SIG-M5 (cell line): ENCODE measurements around the gene C6orf52.
"Not testable (repeated sequence)": the region's sequence is repeated elsewhere in the genome, so short reads cannot be mapped to it uniquely, and the experiment has no call there.

Experiments
- DNase-seq: peaks from one replicate; lab custom pipeline; 2025; lab: John Stamatoyannopoulos, UW

C6orf52 gene

DNA sequence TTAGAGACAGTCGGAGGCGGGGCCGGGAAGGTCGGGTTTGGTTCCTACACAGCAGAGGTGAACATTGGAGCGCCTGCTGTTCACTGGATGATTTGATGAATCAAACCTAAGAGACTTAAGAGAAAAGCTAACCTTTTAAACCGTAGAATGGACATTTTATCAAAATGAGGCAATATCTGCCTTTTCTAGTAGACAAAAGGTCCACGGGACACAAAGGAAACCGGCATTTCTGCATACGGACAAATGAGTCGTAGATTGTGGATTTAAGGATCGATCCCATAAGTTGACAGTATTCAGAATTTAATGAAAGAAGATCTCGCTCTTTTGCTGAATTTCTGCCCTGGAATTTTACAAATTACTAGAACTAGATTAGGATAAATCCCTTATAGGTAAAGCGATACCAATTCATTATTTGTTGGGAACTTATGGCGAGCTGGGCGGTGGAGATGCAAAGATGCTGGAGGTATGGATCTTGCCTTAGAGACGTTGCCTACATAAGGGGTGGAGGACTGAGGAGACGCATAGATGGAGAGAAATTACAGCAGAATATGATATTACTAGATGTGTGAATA, 756 bp upstream of the C6orf52 start:
- no peak for DNase-seq

DNA sequence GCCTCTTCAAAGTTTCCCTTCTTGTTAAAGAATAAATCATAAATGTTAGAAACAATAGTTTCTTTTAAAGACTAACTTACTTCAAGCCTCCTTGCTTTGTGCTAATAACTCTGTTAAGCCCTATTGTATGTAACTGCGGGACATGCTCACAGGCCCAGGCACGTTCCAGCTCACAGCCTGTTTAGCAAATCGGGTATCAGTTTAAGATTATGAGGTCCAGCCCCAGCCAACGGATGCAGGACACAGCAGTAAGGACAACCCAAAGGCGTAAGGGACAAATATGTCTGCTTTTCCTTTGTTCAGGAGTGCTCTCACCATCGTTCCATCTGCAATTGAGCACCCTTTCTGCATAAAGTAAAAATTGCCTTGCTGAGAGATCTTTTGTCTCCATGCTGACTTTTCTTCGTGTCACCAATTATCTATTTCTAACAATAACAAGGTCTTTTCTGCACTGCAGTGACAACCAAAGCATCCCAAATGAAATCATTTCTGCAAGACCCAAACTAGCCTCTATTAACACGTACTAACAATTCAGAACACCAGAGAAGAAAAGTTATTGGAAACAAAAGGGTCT, 1.4 kb downstream of the C6orf52 start:
- no peak for DNase-seq

GRCh38 chr6:10690651-10691445, 3.6 kb downstream of the C6orf52 start:
- no peak for DNase-seq

DNA sequence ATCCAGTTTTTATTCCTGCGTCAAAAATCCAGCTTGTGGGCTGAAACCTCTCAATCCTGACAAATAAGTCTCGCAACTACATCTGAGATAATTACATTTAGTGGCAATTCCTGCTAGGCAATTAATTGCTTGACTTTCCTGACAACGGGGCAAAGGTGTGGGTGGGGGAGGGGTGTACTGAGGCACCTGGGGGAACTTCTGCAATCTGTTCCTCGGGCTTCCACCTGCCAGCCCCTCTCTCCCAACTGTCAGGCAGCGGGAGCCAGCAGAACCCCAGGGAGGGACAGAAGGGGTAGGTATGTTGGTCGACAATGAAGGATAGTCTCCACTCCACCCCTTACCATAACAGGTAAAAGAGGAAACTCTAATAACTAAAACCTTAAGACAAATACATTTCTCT, 6.8 kb downstream of the C6orf52 start:
- no peak for DNase-seq

DNA sequence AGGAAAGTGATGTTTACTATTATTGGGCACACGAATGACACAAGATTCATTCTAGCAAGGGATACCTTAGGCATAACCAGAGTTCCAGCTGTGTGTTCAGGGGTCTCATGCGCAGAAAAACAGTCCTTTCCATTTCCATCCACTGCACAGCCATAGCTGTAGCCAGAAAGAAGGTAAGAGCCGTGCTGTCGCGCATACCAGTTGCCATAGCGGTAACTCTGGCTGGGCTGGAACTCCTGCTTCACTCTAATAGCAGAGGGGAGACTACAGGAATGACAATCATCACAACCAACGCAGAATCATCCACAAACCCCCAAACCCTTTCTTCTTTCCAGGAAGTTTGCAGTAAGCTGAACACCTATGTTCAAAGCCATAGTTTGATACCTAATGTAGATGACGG, 7.5 kb downstream of the C6orf52 start:
- DNase-seq = no peak

DNA sequence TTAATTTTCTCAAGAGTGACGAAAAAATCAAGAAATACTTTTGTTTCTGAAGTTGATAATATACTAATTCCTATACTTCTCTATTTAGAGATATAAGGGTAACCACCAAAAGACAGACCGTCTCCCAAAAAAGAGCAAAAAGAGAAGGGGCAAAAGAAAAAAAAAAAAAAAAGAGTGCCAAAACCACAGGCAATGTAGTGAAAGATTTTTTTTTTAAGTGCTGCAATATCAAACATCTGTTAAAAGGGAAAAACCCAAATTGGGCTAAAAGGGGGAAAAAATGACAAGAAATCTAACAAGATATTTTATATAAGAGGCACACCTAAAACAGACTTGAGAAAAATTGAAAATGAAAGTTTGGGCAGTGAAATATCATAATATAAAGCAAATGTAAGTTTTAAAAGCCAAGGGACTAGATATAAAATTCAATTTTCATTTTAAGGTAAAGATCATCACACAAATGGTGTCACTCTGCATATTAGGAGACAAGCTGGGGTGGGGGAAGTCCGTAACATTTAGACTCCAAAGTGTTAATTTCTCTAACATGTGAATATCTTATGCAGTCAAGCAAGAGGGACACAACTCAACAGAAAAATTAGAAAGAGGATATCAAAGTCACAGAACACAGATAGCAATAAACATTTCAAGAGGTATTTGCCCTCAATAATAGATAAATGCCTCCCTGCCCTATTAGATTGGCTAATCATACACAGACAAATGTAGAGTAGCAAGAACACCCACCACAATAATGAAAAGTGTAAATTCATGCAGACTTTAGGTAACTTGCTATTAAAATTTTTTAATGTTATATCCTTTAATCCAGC, 9.1 kb downstream of the C6orf52 start:
- no peak for DNase-seq

- no peak for DNase-seq
These were observed 9.8 kb downstream of the C6orf52 start for GRCh38 chr6:10684618-10685017.

GRCh38 chr6:10682355-10682988, 11.9 kb downstream of the C6orf52 start:
- DNase-seq = no peak

- DNase-seq = no peak
These were observed 12.6 kb downstream of the C6orf52 start for GRCh38 chr6:10681795-10682194.

GRCh38 chr6:10678456-10678855, 16.0 kb downstream of the C6orf52 start:
- no peak for DNase-seq

DNA sequence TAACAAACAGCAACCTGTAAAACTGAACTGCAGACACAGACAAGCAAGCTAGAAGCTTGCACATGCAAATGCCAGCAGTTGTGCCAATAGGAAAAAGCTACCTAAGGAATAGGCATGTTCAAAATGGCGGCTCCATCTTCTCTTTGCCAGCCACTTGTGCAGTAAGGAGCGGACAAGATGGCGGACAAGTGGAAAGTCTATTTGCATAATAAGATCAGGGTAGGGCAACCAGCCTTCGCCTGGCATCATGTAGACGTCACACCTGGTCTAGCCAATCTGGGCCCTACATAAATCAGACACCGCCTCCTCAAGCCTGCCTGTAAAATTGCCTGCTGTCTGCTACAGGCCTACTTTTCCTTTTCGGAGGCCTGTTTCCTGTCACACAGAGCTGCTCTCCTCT, 18.0 kb downstream of the C6orf52 start:
- no peak for DNase-seq

GRCh38 chr6:10668126-10668917, 26.1 kb downstream of the C6orf52 start:
- DNase-seq = no peak

DNA sequence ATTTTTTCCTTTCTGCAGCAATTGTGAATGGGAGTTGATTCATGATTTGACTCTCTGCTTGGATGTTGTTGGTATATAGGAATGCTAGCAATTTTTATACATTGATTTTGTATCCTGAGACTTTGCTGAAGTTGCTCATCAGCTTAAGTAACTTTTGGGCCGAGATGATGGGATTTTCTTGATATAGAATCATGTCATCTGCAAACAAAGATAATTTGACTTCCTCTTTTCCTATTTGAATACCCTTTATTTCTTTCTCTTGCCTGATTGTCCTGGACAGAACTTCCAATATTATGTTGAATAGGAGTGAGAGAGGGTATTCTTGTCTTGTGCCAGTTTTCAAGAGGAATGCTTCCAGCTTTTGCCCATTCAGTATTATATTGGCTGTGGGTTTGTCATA, 28.8 kb downstream of the C6orf52 start:
- DNase-seq = not testable (repeated sequence)

DNA sequence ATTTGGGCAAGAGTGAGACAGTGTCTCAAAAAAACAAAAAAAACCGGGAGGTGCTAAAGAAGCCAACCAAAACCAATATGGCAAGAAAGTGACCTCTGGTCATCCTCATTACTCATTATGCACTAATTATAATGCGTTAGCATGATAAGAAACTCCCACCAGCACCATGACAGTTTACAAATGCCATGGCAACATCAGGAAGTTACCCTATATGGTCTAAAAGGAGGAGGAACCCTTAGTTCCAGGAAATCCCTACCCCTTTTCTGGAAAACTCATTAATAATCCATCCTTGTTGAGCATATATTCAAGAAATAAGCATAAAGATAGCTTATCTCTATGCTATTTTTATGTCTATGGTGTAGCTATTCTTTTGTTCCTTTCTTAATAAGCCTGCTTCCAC, 31.7 kb downstream of the C6orf52 start:
- no peak for DNase-seq

DNA sequence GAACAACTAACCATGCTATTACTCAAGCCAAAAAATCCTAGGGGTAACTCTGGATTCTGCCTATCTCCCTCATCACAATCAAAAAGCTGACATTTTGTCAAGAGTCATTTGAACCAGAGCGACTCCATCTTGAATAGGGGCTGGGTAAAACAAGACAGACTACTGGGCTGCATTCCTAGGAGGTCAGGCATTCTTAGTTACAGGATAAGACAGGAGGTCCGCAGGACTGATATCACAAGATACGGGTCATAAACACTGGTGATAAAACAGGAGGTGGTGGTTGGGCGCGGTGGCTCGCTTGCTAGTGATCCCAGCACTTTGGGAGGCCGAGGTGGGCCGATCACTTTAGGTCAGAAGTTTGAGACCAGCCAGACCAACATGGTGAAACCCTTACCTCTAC, 32.2 kb downstream of the C6orf52 start:
- DNase-seq = no peak

DNA sequence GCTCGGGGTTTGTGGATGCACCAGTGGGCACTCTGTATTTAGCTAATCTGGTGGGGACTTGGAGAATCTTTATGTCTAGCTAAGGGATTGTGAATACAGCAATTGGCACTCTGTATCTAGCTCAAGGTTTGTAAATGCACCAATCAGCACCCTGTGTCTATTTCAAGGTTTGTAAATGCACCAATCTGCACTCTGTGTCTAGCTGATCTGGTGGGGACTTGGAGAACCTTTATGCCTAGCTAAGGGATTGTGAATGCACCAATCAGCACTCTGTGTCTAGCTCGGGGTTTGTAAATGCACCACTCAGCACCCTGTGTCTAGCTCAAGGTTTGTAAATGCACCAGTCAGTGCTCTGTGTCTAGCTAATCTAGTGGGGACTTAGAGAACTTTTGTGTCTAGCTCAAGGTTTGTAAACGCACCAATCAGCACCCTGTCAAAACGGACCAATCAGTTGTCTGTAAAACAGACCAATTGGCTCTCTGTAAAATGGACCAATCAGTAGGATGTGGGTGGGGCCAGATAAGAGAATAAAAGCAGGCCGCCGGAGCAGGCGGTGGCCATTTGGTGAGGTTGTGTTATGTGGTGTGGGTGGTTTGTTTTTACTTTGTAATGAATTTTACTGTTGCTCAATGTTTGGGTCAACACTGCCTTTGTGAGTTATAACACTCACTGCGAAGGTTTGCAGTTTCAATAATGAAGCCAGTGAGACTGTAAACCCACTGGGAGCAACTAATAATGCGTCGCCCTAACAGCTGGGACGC, 33.8 kb downstream of the C6orf52 start:
- not testable (repeated sequence) for DNase-seq

- DNase-seq = no peak
These were observed 34.6 kb downstream of the C6orf52 start for GRCh38 chr6:10659699-10660348.

- no peak for DNase-seq
These were observed 35.3 kb downstream of the C6orf52 start for GRCh38 chr6:10658910-10659698.

GRCh38 chr6:10655508-10656055, 38.8 kb downstream of the C6orf52 start:
- no peak for DNase-seq
